GM18505 (cell line): ENCODE measurements around the gene FAM174C.
A peak's percentile ranks its signal among the peaks of the same experiment; 100 is the strongest.
"Not testable (repeated sequence)": the region's sequence is repeated elsewhere in the genome, so short reads cannot be mapped to it uniquely, and the experiment has no call there.

ENCODE experiments used
- ATAC-seq: cut with Tn5 transposase; IDR thresholded peaks from one replicate; pipeline ENCODE4 v1.9.1; 2021; ENCODE audit not compliant: unreplicated experiment
- POLR2A ChIP-seq: IDR thresholded peaks from 4 replicates; pipeline ENCODE4 v1.6.1; 2011; ENCODE audit warnings: borderline replicate concordance; ENCODE audit not compliant: insufficient read depth, insufficient read length; ENCODE audit errors: extremely low read depth

The FAM174C gene

DNA sequence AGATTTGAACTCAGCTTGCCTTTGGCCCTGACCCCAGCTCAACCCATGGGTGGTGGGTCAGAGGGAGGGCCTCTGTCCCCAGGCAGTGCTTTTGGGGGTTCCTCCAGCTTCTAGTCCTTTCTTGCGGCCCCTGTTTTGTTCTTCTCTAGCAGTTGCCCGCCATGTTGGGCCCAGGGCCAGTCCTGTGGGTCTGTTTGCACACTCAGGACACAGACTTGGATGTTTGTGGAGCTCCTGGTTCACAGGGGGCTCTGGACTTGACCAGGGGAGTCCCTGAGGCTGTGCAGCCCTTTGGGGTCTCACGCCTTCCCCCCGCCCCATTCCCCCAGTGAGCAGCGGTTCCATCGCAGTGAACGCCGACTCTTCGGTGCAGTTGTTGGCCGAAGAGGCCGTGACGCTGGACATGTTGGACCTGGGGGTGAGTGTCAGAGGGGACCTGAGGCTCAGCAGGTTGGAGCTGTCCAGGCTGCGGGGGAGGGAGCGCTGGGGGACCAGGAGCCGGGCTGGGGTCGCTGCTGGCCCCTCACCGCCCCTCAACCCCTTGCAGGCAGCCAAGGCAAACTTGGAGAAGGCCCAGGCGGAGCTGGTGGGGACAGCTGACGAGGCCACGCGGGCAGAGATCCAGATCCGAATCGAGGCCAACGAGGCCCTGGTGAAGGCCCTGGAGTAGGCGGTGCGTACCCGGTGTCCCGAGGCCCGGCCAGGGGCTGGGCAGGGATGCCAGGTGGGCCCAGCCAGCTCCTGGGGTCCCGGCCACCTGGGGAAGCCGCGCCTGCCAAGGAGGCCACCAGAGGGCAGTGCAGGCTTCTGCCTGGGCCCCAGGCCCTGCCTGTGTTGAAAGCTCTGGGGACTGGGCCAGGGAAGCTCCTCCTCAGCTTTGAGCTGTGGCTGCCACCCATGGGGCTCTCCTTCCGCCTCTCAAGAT lies 31.3 kb upstream of the FAM174C start:
- no peak for ATAC-seq

DNA sequence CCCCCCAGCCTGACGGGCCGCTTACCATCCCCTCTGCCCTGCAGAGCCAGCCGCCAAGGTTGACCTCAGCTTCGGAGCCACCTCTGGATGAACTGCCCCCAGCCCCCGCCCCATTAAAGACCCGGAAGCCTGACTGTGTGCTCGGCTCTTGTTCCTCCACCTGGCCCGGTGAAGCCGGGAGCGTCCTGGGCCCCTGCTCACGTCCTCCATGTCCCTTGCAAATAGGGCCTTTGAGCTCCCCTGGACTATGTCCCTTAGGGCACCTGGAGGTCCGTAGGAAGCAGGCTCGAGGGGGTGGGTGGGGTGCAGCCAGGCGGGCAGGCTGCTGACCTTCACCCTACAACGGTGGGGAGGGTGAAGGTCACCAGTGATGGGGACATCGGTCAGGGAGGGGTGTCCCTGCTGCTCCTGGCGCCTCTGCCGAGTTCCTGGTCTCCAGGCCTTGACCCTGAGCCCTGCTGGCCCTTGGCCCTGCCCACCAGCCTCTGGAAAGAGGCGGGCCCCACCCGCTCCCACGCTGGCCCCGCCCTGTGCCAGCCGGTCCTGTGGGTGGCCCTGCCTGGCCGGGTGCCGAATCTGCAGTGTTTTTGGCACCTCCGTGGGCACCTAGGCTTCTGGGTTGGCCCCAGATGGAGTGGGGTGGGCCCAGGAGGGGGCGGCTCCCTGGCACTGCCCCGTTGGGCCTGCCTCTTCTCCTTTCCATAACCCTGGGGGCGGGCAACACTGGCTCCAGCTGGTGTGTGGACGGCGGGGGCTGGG lies 30.5 kb upstream of the FAM174C start:
- ATAC-seq: no peak
- no peak for TF ChIP-seq POLR2A

More for the DNA sequence above, 31.3 kb upstream of the FAM174C start:
- TF ChIP-seq POLR2A: no peak

DNA sequence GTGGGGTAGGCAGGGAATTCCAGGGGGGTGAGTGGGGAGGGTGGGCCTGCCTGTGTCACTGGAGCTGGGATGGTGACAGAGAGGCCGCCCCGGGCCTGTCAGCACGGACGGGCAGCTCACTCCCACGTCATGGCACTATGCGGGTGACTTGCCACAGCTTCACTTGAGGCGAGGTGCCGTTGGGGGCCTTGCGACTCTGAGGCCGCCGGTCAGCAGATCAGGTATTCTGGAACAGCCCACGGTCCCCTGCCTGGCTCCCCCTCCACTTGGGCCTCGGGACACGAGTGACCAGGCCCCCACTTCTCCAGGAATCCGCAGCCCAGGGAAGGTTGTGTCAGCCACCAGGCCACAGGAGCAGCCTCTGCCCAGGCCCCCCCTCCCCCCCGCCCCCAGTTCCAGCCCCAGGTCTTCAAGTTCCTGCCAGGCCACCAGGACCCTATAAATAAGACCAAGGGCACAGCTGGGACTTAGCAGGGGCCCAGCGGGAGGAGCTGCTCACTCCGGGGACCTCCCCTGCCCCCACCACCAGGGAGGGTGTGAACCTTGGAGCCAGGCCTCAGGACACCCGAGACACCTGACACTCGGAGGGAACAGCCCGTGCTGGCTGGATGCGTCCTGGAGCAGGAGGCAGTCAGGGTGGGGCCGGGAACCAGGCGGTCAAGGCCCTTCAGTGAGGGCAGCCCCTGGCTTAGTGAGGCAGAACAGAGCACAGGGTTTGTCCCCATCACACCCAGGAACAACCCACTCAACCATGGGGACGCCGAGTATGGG lies 29.7 kb upstream of the FAM174C start:
- ATAC-seq: no peak
- TF ChIP-seq POLR2A: no peak

DNA sequence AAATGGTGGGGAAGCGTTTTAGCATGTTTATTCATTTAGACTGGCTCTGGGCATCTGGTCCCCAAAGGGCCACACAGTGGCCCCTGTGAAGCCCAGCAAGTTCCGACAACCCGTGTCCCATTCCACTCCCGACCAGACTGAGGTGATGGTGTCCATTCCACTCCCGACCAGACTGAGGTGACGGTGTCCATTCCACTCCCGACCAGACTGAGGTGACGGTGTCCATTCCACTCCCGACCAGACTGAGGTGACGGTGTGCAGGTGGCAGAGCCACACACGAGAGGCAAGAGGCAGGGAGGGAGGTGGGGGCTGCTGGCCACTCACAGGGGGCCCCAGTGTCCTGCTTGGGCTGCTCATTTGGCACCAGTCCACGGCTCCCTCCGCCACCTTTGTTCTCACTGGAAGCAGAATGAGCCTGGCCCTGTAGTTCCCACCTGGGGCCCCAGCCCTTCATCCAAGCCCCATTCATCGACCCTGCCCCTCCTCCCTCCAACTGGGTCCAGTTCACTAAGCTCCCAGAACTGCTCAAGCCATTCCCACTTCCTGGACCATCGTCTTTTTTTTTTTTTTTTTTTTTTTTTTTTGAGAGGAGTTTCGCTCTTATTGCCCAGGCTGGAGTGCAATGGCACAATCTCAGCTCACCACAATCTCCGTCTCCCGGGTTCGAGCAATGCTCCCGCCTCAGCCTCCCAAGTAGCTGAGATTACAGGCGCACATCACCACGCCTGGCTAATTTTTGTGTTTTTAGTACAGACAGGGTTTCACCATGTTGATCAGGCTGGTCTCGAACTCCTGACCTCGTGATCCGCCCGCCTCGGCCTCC lies 28.9 kb upstream of the FAM174C start:
- not testable (repeated sequence) for ATAC-seq

DNA sequence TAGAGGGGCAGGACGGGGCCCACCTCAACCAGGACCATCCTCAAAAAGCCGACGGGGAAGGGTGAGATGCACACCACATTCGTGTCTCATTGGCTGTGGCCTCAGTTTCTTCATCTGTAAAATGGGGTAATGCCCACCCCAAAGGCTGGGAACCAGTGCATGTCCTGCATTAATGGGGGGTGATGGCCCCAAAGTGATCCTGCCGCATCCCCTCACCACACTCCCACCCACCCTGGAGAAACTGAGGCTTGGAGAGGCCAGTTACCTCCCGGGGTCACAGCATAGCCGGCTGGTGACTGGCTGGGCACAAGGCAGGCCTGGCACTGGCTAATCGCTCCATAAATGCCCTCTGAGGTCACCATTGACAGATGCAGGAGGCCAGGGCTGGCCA lies 27.6 kb upstream of the FAM174C start:
- TF ChIP-seq POLR2A: no peak

DNA sequence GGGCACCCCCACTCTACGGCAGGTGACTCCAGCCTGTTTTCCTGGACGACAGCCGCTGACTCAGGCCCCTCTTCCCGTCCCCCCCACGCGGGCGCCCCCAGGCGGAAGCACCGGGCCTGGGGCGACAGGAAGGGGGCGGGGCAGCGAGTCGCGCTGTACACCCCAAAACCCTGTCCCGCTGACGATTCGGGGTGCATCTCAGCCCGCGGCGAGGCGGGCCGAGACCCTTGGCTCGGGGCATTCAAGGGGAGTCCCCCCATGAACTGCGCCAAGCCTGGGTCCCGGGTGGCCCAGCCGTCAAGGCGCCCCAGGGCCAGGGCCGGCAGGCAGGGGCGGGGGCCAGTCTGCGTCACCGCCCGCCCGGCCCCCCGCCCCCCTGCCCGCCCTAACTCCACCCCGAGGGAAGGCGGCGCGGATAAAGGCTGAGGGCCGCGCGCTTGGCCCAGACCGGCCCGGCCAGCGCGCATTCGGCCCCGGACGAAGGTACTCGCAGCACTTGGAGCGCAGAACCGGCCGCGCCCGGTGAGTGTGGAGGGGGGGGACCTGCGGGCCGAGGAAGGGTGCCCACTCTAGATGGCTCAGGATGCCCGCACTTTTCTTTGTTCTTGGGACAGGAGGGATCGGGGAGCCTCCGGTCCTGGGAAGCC lies 27.1 kb upstream of the FAM174C start, which contains the start of gene MIDN:
TSS of gene MIDN (plus strand) at position 445 of the 647 bp plus-strand sequence. CDS start 1,714 bp downstream, outside the sequence.
- ATAC-seq: peak; percentile 7
- TF ChIP-seq POLR2A: peak; percentile 95

More for the DNA sequence above, 27.6 kb upstream of the FAM174C start:
- ATAC-seq: no peak

DNA sequence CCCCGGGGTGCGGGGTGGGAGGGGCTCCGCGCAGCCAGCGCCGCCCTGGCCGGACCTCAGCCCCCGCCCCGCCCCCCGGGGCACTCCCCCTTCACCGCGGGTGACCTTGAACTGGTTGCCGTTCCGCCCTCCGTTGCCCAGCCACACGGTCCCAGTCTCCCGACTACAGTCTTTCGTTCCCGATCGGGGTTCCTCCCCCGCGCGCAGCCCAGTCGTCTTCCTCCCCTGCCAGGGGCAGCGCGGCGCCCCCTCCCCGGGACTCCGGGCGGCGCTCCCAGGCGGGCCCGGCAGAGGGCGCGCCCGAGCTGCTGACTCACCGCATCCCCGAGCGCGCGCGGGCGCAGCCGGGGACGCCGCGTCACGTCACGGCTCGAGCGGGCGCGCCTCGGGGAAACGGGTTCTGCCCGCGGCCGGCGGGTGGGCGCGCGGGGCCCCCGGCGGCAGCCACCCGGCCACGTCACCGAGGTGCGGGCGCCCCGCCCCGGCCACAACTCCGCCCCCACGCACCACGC lies 26.5 kb upstream of the FAM174C start:
- peak; percentile 29 for ATAC-seq

DNA sequence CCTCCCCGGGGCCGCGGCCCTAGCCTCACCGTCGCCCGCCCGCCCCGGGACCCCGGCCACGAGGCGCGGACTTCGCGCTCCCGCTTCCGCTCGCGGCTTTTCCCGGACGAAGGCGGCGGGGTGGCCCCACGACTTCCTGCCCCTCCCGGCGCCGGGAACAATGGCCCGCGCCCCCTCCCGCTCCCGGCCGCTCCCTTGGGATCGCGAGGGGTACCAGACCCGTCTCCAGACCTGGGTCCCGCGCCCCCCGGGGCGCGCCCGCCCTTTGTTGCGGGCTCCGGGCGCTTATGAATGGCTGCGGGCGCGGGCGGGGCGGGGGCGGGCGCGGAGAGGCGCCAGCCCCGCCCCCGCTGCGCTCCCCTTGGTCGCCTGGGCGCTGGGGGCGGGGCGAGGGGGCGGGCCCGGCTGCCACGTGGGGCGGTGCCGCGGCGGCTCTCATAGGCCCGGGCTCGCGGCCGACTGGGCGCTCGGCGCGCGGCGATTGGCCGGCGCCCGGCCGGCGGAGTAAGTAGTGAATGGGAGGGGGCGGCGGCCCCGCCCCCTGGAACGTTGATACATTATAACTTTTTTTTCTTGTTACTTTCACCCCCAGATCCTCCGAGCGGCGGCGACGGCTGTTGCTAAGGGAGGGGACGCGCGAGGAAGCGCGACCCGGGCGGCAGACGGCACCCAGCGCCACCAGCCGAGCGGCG lies 25.9 kb upstream of the FAM174C start:
- ATAC-seq: peak; percentile 44
- peak; percentile 90 for TF ChIP-seq POLR2A

More for the DNA sequence above, 26.5 kb upstream of the FAM174C start:
- TF ChIP-seq POLR2A: no peak

DNA sequence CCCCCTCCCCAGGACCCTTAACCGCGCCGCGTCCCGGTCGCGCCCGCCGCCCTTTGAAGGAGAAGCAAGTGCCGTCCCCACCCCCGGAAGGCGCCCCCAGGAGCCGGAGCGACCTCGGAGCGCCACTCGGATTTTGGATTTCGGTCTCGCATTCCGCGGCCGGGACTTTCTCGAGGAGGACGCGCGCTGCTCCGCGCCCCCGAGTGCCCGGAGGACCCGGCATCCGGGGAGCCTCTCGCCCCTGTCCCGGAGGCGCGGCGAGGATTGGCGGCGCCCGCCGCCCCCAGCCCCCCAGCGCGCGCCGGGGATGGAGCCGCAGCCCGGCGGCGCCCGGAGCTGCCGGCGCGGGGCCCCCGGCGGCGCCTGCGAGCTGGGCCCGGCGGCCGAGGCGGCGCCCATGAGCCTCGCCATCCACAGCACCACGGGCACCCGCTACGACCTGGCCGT lies 25.3 kb upstream of the FAM174C start:
- no peak for TF ChIP-seq POLR2A
- ATAC-seq: no peak

DNA sequence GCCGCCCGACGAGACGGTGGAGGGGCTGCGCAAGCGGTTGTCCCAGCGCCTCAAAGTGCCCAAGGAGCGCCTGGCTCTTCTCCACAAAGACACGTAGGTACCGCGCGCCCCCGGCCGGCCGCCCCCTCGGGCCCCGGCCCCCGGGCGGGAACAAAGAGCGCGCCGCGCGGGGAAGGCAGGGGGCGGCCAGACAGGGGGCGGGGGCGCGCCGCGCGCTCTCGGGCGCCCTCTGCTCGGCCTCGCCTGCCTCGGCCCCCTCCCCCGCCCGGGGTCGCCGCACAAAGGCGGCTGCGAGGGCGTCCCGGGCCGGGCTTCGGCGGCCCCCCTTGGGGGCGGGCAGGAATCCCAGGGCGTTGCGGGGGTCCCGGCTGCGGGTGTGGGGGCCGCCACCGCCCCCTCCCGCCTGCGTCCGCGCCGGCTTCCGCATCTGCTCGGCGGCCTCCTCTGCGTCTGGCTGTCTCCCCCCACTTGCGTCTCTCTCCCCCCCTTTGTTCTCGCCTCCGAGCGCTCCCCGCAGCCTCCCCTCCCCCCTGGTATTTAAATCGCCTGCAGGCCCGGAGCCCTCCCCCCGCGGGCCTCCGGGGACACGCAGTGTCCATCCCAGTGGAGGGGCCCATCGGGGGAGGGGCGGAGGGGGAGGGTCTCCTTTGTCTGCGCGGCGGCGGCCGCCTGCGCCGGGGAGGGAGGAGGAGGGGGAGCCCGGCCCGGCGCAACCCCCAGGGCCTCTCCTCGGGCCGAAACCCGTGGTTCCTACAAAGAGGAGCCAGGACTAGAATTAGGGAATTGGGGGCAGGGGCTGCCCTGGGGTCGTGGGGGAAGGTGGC lies 24.7 kb upstream of the FAM174C start:
- no peak for TF ChIP-seq POLR2A
- no peak for ATAC-seq
